Activated CD8-positive, alpha-beta memory T cell treated with anti-CD3 and anti-CD28 coated beads for 24 hours (primary cell): ENCODE results near the gene RNASE9.
"Not testable (repeated sequence)": the region's sequence is repeated elsewhere in the genome, so short reads cannot be mapped to it uniquely, and the experiment has no call there.

Experiments
- DNase-seq: peaks from one replicate; pipeline ENCODE4 v3.0.0-alpha.2; 2020

Gene RNASE9

GRCh38 chr14:20515846-20516245 is 45.0 kb downstream of the RNASE9 start:
- DNase-seq, result no peak

- DNase-seq, result no peak
Measured at GRCh38 chr14:20512177-20512905, 48.5 kb downstream of the RNASE9 start.

GRCh38 chr14:20508367-20508766 is 52.5 kb downstream of the RNASE9 start:
- DNase-seq, result no peak

GRCh38 chr14:20507537-20507936 is 53.3 kb downstream of the RNASE9 start:
- DNase-seq, result not testable (repeated sequence)

GRCh38 chr14:20506752-20507151 is 54.1 kb downstream of the RNASE9 start:
- not testable (repeated sequence) for DNase-seq

- not testable (repeated sequence) for DNase-seq
Measured at GRCh38 chr14:20506276-20506675, 54.6 kb downstream of the RNASE9 start.
